ENCODE measurements around the gene NIN.

The NIN gene

DNA sequence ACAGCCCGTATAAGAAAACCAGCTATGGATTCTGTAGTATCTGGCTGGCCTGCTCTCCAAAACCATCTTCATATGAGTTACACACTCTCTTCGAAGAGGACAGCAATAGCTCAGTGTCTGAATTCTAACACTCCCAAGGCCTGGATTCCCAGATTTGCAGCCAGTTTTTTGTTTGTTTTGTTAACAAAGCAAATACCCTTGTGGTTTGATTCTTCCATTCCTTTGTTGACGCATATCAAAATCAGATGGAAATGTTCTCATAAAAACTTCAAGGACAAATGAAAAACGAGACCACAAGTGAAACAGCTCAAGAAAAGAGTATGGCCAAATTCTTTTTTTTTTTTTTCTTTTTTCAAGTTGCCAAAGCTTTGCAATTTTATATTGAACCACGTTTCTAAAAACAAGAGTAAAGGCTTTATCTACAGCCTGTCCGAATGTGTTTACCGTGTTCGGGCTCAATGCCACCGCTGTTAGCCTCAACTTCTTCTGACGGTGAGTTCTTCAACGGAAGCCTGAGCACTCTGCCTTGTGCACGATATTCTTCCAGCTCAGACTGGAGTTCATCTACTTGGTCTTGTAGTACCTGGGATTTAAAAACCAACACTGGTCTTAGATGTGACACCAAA, 67.5 kb downstream of the NIN start:
- no peak for DNase-seq

DNA sequence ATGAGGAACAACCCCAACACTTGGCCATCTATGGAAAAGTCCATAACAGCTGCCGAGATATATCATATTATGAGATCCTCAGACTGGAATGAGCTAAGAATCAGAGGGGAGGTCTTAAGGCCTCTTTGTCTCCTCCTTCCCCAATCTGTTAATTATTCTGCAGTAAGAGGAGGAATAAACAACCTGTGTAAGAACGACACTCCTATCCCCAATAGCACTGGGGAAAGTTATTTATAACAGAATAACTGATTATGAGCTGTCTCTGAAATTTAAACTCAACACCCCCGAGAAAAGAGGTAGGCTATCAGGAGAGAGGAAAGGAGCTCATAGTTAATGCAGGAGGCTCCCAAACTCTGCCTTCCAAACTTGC, 68.0 kb downstream of the NIN start:
- DNase-seq: no peak

DNA sequence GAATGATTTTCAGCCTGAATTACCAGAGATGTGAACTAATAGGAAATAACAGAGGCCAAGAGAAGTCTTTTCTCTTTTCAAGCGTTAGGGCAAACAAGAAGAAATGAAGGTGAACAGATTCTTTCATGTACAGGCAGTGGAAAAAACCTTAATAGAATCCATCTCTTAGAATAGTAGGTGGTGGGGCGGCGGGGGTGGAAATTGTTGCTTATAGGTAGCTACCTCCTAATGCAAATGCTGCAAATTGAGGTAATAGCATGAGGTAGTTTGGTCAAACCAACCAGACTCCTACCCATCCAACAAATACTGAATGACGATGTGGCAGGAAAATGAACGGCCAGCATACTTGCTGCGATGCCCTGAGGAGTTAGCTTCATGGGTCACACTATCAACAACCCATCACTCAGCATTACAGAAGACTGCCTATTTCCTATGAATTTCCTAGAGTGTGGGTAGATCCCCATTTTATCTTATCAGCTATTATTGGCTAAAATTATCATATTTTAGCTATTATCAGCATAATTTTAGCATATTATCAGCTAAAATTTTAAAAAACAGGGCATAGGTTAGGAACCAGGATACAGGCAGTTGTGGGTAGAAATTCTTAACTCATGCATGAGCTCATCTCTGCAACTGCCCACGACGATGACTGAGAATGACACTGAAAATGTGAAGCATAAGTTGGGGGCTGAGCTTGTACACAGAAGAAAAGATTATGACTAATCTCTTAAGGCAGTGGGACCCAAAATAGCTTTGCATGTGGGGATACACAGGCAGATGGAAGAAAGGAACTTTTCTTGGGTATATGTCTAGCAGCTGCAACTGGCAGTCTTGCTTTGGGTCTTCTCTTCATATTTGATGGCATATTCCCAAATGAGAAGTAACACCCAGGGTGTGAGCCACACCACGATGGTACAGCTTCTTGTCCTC, 68.7 kb downstream of the NIN start:
- DNase-seq: peak in 5 of 56 donors; percentile 9 to 61 (median 22)

DNA sequence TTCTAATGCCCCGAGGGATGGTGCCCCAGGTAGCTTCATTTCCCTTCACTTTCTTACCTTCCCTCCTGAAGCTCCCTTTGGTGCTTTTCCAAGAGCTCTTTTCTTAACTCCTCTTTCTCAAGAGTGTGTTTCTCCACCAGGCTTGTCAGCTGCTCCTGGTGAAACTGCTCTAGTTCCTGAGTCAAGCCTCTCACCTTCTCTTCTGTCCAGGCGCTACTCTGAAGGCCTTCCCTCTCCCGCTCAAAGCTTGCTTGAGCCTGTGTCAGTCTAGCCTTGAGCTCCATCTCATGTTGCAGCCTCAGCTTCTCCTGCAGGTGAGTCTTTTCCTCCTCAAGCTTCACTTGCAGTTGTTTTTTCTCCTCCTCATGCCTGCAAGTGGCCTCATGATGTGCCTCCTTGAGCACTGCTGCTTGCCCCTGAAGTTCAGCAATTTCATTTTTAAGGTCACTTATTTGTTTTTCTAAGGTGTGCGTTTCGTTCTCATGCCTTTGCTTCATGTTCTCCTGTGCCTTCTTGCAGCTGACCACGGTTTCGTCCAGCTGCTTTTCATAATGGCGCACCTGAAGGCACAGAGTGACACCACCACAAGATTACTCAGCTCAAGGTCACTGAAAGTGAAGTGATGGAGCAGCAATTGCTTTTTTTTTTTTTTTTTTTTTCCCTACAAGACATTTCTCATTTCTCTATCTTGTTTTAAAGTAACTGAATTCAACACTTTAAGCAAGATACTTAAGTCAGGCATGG, 71.0 kb downstream of the NIN start:
- DNase-seq: no peak

DNA sequence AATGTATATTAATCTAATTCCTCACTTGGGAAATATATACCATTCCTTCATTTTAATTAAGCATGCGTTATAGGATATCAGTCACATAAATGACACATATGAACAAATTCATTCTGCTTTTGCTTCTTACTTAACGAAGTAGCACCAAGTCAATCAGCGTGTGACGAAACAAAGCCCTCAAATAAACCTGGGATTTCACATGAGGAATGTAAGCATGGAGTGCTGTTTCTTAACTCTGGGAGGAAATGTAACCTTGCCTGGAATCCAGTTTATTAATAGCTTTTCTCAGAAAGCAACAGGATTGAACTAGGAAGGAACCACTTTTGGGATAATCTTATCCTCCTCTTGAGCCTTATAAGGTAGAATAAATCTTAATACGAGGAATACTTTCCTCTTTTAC, 72.0 kb downstream of the NIN start:
- no peak for DNase-seq

DNA sequence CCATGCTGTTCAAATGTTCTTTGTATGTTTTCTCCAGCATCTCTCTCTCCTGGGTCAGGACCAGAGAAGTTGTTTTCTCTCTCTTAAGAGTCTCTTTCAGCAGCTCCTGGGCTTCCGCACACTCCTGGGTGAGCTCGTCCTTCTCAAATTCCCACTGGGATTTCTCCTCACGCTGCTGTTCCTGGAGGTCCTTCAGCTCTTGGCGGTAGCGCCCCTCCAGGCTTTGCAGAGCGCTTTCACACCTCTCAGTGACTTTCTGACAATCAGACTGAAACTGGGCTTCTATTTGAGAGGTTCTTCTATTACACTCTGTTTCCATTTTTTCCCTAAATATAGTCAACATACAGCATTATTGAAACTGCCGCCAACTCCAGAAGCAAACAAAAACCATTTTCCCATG, 72.7 kb downstream of the NIN start:
- DNase-seq: no peak

DNA sequence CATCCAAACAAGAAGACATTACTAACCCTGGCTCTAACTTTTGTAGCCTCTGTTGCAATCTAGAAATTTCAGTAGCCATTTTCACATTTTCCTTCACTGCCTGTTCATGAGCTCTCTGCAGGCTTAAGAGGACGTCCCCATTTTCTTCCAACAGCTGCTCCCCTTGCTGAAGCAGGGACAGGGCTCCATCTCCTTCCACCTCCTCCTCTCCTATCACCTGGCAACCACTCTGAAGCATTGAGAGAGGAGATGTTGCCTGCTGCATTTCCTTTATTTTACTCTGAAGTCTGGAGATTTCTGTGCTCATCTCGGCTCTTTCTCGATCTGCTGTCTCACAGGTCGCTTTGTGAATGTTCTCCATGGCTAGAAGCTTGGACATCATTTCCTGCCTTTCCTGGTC, 73.3 kb downstream of the NIN start:
- DNase-seq: no peak

DNA sequence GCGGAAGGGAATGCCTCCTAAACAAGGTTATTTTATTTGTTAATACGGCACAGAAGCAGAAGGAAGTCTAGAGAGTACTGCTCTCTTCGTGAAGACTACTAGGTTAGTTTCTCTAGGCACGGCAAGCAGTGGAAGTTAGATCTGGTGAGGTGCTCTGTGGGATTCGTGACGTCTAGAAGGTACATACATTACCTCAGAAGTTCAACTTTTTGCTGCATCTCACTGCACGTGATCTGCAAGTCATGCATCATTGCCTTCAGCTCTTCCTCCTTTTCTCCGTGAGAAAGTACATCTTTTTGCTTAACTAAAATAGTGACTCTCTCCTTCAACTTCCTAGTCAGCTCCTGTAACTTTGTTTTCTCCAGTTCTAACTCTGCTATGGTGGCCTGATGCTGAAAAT, 74.7 kb downstream of the NIN start:
- DNase-seq: no peak

DNA sequence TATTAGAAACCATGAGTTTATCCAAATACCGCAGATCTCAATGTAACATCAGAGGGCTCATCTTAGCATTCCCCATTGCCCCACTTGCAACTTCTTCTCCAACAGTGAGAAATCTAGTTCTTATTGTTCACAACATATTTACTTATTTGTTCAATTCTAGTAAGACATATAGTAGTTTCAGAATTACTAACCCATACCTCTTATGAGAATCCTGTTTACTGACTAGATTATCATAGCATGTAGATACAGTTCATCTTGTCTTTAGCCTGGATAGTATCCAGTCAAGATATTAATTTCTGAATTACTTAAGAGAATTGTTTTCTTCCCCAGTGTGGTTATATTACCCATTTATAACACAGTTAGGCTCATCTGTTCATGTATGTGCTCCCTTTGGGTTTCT, 80.6 kb downstream of the NIN start:
- DNase-seq: no peak

DNA sequence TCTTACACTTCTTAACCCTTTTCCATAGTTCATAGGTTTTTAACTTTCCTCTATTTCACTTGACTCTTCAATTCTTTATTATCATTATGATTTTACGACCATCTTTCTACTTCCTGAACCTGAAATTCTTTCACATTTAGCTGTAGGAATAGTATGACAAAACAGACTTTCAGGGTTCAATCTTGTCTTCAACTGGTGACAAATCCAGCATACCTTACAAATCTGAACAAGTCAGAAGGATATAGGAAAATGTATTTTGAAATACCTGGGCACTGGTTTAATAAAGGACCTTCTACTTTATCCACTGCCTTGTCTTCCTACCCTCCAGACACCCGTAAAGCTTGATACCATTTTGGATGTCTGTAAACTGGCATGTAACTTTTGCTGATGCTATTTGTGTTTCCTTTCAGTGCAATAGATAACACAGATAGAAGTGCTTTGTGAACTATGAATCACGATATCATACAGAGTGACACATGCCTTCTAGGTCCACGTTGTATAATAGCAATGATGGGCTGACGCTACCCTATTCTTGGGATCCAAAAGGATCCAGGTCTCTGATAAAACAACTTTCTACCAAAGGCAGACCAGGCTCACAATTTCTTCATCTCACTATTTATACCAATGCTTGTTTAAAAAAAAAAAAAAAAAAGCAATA, 85.4 kb downstream of the NIN start:
- no peak for DNase-seq

DNA sequence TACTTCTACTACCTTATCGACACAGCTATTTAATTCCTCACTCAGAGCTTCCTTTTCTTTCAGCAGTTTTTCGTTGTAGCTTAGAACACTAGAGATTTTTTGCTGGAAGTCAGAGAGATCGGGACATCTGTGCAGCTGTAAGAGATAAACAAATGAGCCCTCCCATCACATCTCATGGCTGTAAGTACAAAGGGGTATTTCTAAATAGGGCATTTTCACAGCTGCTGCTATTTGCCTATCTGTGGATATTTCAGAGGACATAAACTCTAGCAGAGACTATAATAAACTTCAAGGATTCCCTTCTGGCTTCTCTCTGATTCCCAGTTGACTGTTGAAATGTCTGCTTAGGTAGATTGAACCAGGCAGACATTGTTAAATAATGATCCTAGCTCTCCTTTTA, 86.7 kb downstream of the NIN start:
- no peak for DNase-seq

DNA sequence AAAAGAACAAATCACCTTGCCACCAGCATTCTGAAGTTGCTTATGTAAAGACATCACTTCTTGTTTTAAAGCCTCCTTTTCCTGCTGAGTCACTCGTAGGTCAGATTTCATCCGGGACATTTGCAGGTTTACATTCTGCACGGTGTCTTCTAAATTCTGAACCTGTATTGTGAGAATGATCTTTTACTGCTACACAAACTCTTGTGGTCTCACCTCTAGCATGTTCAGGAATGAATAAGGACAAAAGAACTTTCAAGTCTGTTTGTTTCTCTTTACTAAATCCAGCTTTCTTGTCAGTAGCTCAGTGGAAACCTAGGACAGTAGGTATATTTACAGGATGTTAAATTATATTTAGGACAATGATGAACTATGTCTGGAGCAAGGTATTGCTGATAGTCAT, 89.4 kb downstream of the NIN start:
- DNase-seq: no peak

DNA sequence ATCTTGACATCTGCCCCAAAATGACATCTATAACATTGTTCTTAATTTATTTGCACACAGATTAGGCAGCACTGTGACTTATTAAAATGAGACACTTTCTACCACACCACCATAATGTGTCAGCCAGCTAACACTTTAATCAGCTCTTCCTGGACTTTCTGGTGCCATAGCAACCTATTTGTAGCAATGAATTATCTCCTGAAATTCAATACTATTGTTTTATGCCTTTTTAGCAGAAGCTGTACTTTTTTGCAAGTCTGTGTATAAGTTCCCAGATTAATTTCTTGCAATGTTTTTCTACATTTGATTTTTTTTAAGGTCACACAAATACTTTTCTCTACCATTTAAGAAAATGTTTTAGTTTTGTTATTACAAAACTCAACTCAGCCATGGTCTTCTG, 90.1 kb downstream of the NIN start:
- no peak for DNase-seq

DNA sequence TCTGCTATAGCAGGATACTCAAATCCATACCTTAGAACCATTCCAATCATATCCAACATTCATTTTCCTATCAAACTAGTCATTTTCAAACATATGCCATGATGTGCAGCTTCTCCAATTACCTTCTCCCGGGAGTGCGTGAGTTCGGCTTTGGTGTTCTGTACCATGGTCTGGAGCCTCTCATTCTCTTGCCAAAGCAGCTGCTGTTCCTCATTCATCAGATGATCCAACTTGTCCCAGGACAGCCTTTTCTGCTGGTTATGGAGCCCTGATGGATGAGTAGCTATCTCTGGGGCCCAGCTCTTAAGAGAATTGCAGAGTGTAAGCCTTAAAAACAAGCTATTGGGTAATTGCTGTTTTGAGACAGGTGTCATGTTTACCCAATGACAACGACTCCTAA, 91.8 kb downstream of the NIN start:
- no peak for DNase-seq

DNA sequence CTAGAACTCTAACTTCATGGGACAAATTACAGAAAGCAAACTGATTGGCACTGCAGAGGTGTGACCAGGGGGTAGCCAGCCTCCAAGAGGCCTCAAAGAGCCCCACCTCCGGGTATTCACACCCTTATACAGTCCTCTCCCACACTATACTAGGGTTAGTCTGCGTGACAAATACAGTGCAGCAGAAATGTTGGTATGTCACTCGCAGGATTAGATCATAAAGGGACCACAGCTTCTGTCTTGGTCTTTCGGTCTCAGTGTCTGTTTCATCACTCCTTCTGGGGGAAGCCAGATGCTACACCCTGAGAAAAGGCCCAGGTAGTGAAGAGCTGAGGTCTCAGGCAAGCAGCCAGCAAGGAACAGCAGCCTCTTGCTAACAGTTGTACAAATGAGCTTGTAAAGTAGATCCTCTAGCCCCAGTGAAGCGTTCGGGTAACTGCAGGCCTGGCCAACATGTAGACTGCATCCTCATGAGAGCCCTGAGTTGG, 94.0 kb downstream of the NIN start:
- no peak for DNase-seq

DNA sequence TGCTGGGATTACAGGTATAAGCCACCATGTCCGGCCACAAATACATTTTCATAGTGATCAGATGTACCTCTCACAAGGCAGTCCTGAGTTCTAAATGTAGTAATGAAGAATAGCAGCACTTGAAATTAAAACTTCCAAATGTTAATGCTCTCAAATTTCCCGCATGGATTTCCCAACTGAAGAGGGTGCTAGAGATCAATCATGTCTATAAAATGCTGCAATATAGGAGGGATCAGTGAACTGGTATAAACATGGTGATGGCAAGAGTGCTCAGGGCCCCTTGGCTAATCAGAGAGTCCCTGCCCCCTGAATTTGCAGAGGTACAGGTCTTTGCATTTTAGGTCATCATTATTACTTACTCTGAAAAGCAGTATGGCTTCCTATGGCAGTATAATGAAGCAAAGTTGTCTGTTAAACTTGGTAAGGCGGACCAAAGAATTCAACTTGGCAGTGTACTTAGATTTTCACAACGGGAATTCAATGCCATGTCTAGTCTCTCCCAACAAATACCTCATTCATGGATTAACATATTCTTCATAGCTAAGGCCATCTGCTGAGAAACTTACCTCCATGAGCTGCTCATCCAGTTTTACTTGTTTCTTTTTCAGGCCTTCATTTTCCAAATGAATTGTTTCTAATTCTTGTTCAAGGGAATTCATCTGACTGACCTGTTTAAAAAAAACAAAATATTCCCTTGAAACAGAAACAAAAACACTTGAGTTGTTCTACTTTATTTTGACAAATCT, 95.8 kb downstream of the NIN start:
- no peak for DNase-seq

DNA sequence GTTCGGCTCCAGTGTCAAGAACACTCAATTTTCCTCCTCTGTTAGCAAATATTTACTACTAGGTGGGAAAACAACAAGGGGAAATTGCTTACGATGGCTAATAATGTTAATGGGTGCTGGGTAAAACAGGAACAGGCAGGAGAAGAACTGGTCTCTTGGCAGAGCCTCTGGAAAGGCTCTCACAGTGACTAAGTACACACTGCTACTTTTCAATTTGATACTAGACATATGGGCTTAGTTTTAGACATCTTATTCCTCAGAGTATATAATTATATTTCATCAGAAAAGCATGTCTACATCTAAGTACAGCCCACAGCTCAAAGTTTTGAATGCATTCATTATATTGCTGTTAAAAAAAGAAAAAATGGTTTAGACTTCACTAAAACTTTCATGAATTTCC, 97.5 kb downstream of the NIN start:
- no peak for DNase-seq

DNA sequence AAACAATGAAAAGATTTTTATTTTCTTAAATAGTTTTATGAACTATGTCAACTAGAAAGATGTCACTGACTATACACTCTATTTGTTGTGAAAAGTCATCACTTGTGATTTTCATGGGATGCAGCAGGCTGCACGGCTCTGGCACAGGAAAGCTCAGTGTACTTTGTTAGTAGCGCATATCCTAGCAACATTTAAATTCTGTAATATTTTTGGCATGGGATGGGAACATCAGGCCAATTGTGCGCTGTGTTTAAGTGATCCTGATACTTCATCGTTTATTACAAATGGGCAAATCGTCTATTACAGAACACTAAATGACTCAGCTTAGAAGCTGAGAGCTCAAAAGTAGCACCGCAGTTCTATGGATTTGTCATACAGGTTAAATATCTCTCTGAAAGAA, 102.1 kb downstream of the NIN start:
- no peak for DNase-seq

DNA sequence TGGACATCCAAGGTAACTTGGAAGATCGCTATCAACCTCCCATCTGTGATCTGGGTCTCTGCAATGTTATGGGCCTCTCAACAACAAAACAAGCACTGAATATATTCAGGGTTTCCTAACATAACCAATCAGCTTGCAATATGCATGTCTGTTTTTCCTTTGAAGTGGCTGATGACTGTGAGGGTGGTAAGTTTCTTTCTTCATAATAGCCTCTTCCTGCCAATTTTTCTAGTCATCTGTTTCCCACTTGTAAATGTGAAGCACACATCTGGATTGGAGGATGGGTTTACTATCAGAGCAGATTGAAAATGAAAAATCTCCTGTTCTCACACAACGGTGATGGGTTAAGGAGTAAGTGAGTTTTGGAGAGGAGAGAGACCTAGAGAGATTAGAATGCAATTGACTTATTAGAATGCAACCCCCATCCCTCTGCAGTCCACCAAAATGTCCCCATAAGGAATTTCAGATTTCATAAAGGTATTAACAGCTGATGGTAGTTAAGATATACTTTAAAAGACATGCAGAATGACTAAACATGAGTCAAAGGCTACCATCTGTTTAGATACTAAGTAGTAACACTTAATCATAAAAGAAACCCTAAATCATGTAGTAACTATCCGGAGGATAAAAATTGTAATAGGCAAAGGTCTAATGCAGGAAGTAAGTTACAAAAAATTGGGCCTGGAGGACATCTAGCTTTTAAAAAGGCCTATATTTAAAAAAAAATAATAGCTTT, 104.4 kb downstream of the NIN start:
- DNase-seq: no peak

DNA sequence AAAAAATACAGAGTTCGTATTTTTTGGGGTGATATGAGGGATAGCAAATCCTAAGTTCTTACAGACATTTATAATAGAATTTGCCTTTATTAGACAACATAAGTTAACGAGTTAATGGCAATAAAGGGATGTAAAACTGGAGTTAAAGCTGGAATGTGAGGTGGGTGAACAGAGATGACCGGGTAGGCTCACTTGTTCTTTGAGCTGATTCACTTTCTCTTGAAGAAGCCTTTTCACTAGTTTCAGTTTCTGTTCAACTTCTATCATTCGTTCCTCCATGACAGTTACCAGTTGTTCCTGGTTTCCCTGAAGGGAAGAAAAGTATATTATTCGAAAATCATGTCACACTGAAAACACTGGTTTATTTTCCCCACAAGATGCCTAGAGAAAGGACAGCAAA, 105.2 kb downstream of the NIN start:
- DNase-seq: no peak
